ENCODE data around the gene CXADR.

The CXADR gene

GRCh38 chr21:17538576-17538975, 25.7 kb downstream of the CXADR start:
- Histone ChIP-seq H3K36me3 (ENCODE audit: control insufficient read depth in 2 of 2, insufficient read depth in 2 of 2, low read length in 2 of 2) (no peaks in the 10 kb centered on the region), H3K9me3 (ENCODE audit: control insufficient read depth in 2 of 2, low read length in 2 of 2) (no peaks in the 10 kb centered on the region), H3K9ac (ENCODE audit: low read depth in 1 of 2, low read length in 2 of 2) (no peak overlapping the region), H3K4me1 (ENCODE audit: control insufficient read depth in 2 of 2, insufficient read depth in 2 of 2, low read length in 2 of 2) (peaks cover 0 to 13% of the 10 kb centered on the region in 2 donors), H3K27me3 (ENCODE audit: control insufficient read depth in 2 of 2, insufficient read depth in 2 of 2, low read length in 2 of 2) (no peaks in the 10 kb centered on the region), H3K4me3 (ENCODE audit: low read length in 2 of 2) (no peak overlapping the region), H3K27ac (ENCODE audit: low read depth in 2 of 2, low read length in 2 of 2) (no peak overlapping the region)

GRCh38 chr21:17539323-17539722, 26.5 kb downstream of the CXADR start:
- Histone ChIP-seq H3K4me3 (ENCODE audit: low read length in 2 of 2) (no peak overlapping the region), H3K36me3 (ENCODE audit: control insufficient read depth in 2 of 2, insufficient read depth in 2 of 2, low read length in 2 of 2) (no peaks in the 10 kb centered on the region), H3K27ac (ENCODE audit: low read depth in 2 of 2, low read length in 2 of 2) (no peak overlapping the region), H3K4me1 (ENCODE audit: control insufficient read depth in 2 of 2, insufficient read depth in 2 of 2, low read length in 2 of 2) (peaks cover 0 to 13% of the 10 kb centered on the region in 2 donors), H3K9me3 (ENCODE audit: control insufficient read depth in 2 of 2, low read length in 2 of 2) (no peaks in the 10 kb centered on the region), H3K27me3 (ENCODE audit: control insufficient read depth in 2 of 2, insufficient read depth in 2 of 2, low read length in 2 of 2) (no peaks in the 10 kb centered on the region), H3K9ac (ENCODE audit: low read depth in 1 of 2, low read length in 2 of 2) (no peak overlapping the region)

- no peak overlapping the region for H3K27ac ChIP-seq (ENCODE audit: low read depth in 2 of 2, low read length in 2 of 2)
- H3K36me3 ChIP-seq (ENCODE audit: control insufficient read depth in 2 of 2, insufficient read depth in 2 of 2, low read length in 2 of 2) = no peaks in the 10 kb centered on the region
- H3K4me3 ChIP-seq (ENCODE audit: low read length in 2 of 2) = no peak overlapping the region
- no peaks in the 10 kb centered on the region for H3K9me3 ChIP-seq (ENCODE audit: control insufficient read depth in 2 of 2, low read length in 2 of 2)
- H3K27me3 ChIP-seq (ENCODE audit: control insufficient read depth in 2 of 2, insufficient read depth in 2 of 2, low read length in 2 of 2) = no peaks in the 10 kb centered on the region
- peaks cover 0 to 13% of the 10 kb centered on the region in 2 donors for H3K4me1 ChIP-seq (ENCODE audit: control insufficient read depth in 2 of 2, insufficient read depth in 2 of 2, low read length in 2 of 2)
- H3K9ac ChIP-seq (ENCODE audit: low read depth in 1 of 2, low read length in 2 of 2) = no peak overlapping the region
Observed at GRCh38 chr21:17539743-17540341, 27.0 kb downstream of the CXADR start.

GRCh38 chr21:17540530-17540929, 27.7 kb downstream of the CXADR start:
- no peak overlapping the region for H3K27ac ChIP-seq (ENCODE audit: low read depth in 2 of 2, low read length in 2 of 2)
- no peak overlapping the region for H3K9ac ChIP-seq (ENCODE audit: low read depth in 1 of 2, low read length in 2 of 2)
- H3K4me1 ChIP-seq (ENCODE audit: control insufficient read depth in 2 of 2, insufficient read depth in 2 of 2, low read length in 2 of 2) = peaks cover 0 to 13% of the 10 kb centered on the region in 2 donors
- no peaks in the 10 kb centered on the region for H3K27me3 ChIP-seq (ENCODE audit: control insufficient read depth in 2 of 2, insufficient read depth in 2 of 2, low read length in 2 of 2)
- H3K9me3 ChIP-seq (ENCODE audit: control insufficient read depth in 2 of 2, low read length in 2 of 2) = no peaks in the 10 kb centered on the region
- no peaks in the 10 kb centered on the region for H3K36me3 ChIP-seq (ENCODE audit: control insufficient read depth in 2 of 2, insufficient read depth in 2 of 2, low read length in 2 of 2)
- no peak overlapping the region for H3K4me3 ChIP-seq (ENCODE audit: low read length in 2 of 2)

GRCh38 chr21:17542371-17543011, 29.6 kb downstream of the CXADR start:
- Histone ChIP-seq H3K27me3 (ENCODE audit: control insufficient read depth in 2 of 2, insufficient read depth in 2 of 2, low read length in 2 of 2) (no peaks in the 10 kb centered on the region), H3K4me1 (ENCODE audit: control insufficient read depth in 2 of 2, insufficient read depth in 2 of 2, low read length in 2 of 2) (peaks cover 0 to 7% of the 10 kb centered on the region in 2 donors), H3K9me3 (ENCODE audit: control insufficient read depth in 2 of 2, low read length in 2 of 2) (no peaks in the 10 kb centered on the region), H3K9ac (ENCODE audit: low read depth in 1 of 2, low read length in 2 of 2) (no peak overlapping the region), H3K4me3 (ENCODE audit: low read length in 2 of 2) (no peak overlapping the region), H3K27ac (ENCODE audit: low read depth in 2 of 2, low read length in 2 of 2) (no peak overlapping the region), H3K36me3 (ENCODE audit: control insufficient read depth in 2 of 2, insufficient read depth in 2 of 2, low read length in 2 of 2) (no peaks in the 10 kb centered on the region)

- H3K27ac ChIP-seq (ENCODE audit: low read depth in 2 of 2, low read length in 2 of 2) = no peak overlapping the region
- H3K4me3 ChIP-seq (ENCODE audit: low read length in 2 of 2) = no peak overlapping the region
- peaks cover 10 to 12% of the 10 kb centered on the region in 2 donors for H3K36me3 ChIP-seq (ENCODE audit: control insufficient read depth in 2 of 2, insufficient read depth in 2 of 2, low read length in 2 of 2)
- no peak overlapping the region for H3K9ac ChIP-seq (ENCODE audit: low read depth in 1 of 2, low read length in 2 of 2)
- peaks cover 0 to 10% of the 10 kb centered on the region in 2 donors for H3K4me1 ChIP-seq (ENCODE audit: control insufficient read depth in 2 of 2, insufficient read depth in 2 of 2, low read length in 2 of 2)
- no peaks in the 10 kb centered on the region for H3K27me3 ChIP-seq (ENCODE audit: control insufficient read depth in 2 of 2, insufficient read depth in 2 of 2, low read length in 2 of 2)
- no peaks in the 10 kb centered on the region for H3K9me3 ChIP-seq (ENCODE audit: control insufficient read depth in 2 of 2, low read length in 2 of 2)
Observed at GRCh38 chr21:17545007-17545406, 32.2 kb downstream of the CXADR start.

GRCh38 chr21:17548262-17548661, 35.4 kb downstream of the CXADR start:
- no peaks in the 10 kb centered on the region for H3K27me3 ChIP-seq (ENCODE audit: control insufficient read depth in 2 of 2, insufficient read depth in 2 of 2, low read length in 2 of 2)
- H3K36me3 ChIP-seq (ENCODE audit: control insufficient read depth in 2 of 2, insufficient read depth in 2 of 2, low read length in 2 of 2) = peaks cover 12 to 13% of the 10 kb centered on the region in 2 donors
- peaks cover 0 to 3% of the 10 kb centered on the region in 2 donors for H3K4me1 ChIP-seq (ENCODE audit: control insufficient read depth in 2 of 2, insufficient read depth in 2 of 2, low read length in 2 of 2)
- H3K9me3 ChIP-seq (ENCODE audit: control insufficient read depth in 2 of 2, low read length in 2 of 2) = no peaks in the 10 kb centered on the region
- H3K27ac ChIP-seq (ENCODE audit: low read depth in 2 of 2, low read length in 2 of 2) = no peak overlapping the region
- no peak overlapping the region for H3K9ac ChIP-seq (ENCODE audit: low read depth in 1 of 2, low read length in 2 of 2)
- no peak overlapping the region for H3K4me3 ChIP-seq (ENCODE audit: low read length in 2 of 2)

GRCh38 chr21:17550671-17551308, 37.9 kb downstream of the CXADR start:
- Histone ChIP-seq H3K4me3 (ENCODE audit: low read length in 2 of 2) (no peak overlapping the region), H3K4me1 (ENCODE audit: control insufficient read depth in 2 of 2, insufficient read depth in 2 of 2, low read length in 2 of 2) (peaks cover 0 to 3% of the 10 kb centered on the region in 2 donors), H3K27ac (ENCODE audit: low read depth in 2 of 2, low read length in 2 of 2) (no peak overlapping the region), H3K36me3 (ENCODE audit: control insufficient read depth in 2 of 2, insufficient read depth in 2 of 2, low read length in 2 of 2) (peaks cover 12 to 13% of the 10 kb centered on the region in 2 donors), H3K9ac (ENCODE audit: low read depth in 1 of 2, low read length in 2 of 2) (no peak overlapping the region), H3K9me3 (ENCODE audit: control insufficient read depth in 2 of 2, low read length in 2 of 2) (no peaks in the 10 kb centered on the region), H3K27me3 (ENCODE audit: control insufficient read depth in 2 of 2, insufficient read depth in 2 of 2, low read length in 2 of 2) (no peaks in the 10 kb centered on the region)

GRCh38 chr21:17552410-17552809, 39.6 kb downstream of the CXADR start:
- Histone ChIP-seq H3K4me3 (ENCODE audit: low read length in 2 of 2) (no peak overlapping the region), H3K9me3 (ENCODE audit: control insufficient read depth in 2 of 2, low read length in 2 of 2) (no peaks in the 10 kb centered on the region), H3K36me3 (ENCODE audit: control insufficient read depth in 2 of 2, insufficient read depth in 2 of 2, low read length in 2 of 2) (peaks cover 12 to 13% of the 10 kb centered on the region in 2 donors), H3K4me1 (ENCODE audit: control insufficient read depth in 2 of 2, insufficient read depth in 2 of 2, low read length in 2 of 2) (peaks cover 0 to 3% of the 10 kb centered on the region in 2 donors), H3K27me3 (ENCODE audit: control insufficient read depth in 2 of 2, insufficient read depth in 2 of 2, low read length in 2 of 2) (no peaks in the 10 kb centered on the region), H3K9ac (ENCODE audit: low read depth in 1 of 2, low read length in 2 of 2) (no peak overlapping the region), H3K27ac (ENCODE audit: low read depth in 2 of 2, low read length in 2 of 2) (no peak overlapping the region)

GRCh38 chr21:17554120-17554519, 41.3 kb downstream of the CXADR start:
- Histone ChIP-seq H3K9me3 (ENCODE audit: control insufficient read depth in 2 of 2, low read length in 2 of 2) (no peaks in the 10 kb centered on the region), H3K9ac (ENCODE audit: low read depth in 1 of 2, low read length in 2 of 2) (no peak overlapping the region), H3K4me1 (ENCODE audit: control insufficient read depth in 2 of 2, insufficient read depth in 2 of 2, low read length in 2 of 2) (peaks cover 0 to 3% of the 10 kb centered on the region in 2 donors), H3K36me3 (ENCODE audit: control insufficient read depth in 2 of 2, insufficient read depth in 2 of 2, low read length in 2 of 2) (peaks cover 10 to 14% of the 10 kb centered on the region in 2 donors), H3K27me3 (ENCODE audit: control insufficient read depth in 2 of 2, insufficient read depth in 2 of 2, low read length in 2 of 2) (no peaks in the 10 kb centered on the region), H3K27ac (ENCODE audit: low read depth in 2 of 2, low read length in 2 of 2) (no peak overlapping the region), H3K4me3 (ENCODE audit: low read length in 2 of 2) (no peak overlapping the region)
